ENCODE measurements around the gene KRT35. TPM values are rescaled to one million over a fixed set of nuclear protein-coding genes. Genes with fewer than 3 reads are reported as not detected.

KRT35 gene
- total RNA-seq, 1 experiment from 2014 or later: not detected

GRCh38 chr17:41505809-41506767 lies 25.1 kb upstream of the KRT35 start:
- intact Hi-C loops (cut with micrococcal nuclease; ENCODE audit: unreplicated experiment): no loop called here
- Mint-ChIP-seq H3K36me3 (ENCODE audit: insufficient read depth, unreplicated experiment) (peaks cover 21% of the 10 kb centered on the region), H3K4me1 (ENCODE audit: low read depth, unreplicated experiment) (peaks cover 33% of the 10 kb centered on the region), H3K27me3 (ENCODE audit: unreplicated experiment) (no peaks in the 10 kb centered on the region), H3K4me3 (ENCODE audit: low read depth, unreplicated experiment) (no peak overlapping the region), H3K9me3 (ENCODE audit: low read depth, unreplicated experiment) (no peaks in the 10 kb centered on the region), H3K27ac (ENCODE audit: unreplicated experiment) (peak overlapping the region; percentile 45)
- no peak for DNase-seq
- no TSS peak for BruUV-seq (replicated peaks)
- CTCF ChIA-PET: interaction anchor here (0.5 to 2.7 kb wide), 5 partner anchors 8 to 488 kb away, joined by 3 to 8 read pairs (median 3); no protein-coding TSS in a partner anchor
- TF ChIP-seq CTCF (IDR thresholded peaks at IDR 0.05; ENCODE audit: unreplicated experiment): no peak

- H3K4me3 Mint-ChIP-seq (ENCODE audit: low read depth, unreplicated experiment): no peak within 1 kb of the TSS
- no peaks in the 10 kb centered on the region for H3K9me3 Mint-ChIP-seq (ENCODE audit: low read depth, unreplicated experiment)
- CTCF ChIA-PET: interaction anchor here (1.2 to 2.7 kb wide), 4 partner anchors 8 to 43 kb away, joined by 3 to 8 read pairs (median 4); no protein-coding TSS in a partner anchor
- H3K27ac Mint-ChIP-seq (ENCODE audit: unreplicated experiment): peak within 1 kb of the TSS; percentile 45
- no peak for DNase-seq
- TSS peak; percentile 71 for BruUV-seq (replicated peaks)
- peaks cover 33% of the 10 kb centered on the region for H3K4me1 Mint-ChIP-seq (ENCODE audit: low read depth, unreplicated experiment)
- no peaks in the 10 kb centered on the region for H3K27me3 Mint-ChIP-seq (ENCODE audit: unreplicated experiment)
- peaks cover 22% of the 10 kb centered on the region for H3K36me3 Mint-ChIP-seq (ENCODE audit: insufficient read depth, unreplicated experiment)
- TF ChIP-seq CTCF (IDR thresholded peaks at IDR 0.05; ENCODE audit: unreplicated experiment): no peak
- intact Hi-C loops (cut with micrococcal nuclease; ENCODE audit: unreplicated experiment): no loop called here
These were observed 24.3 kb upstream of the KRT35 start, which contains the start of gene KRT13 for GRCh38 chr17:41505007-41505808. TSS of gene KRT13 (minus strand) at chr17:41505612. CDS start at chr17:41505550, 62 bp downstream.

- Mint-ChIP-seq H3K27ac (ENCODE audit: unreplicated experiment) (no peak overlapping the region), H3K4me3 (ENCODE audit: low read depth, unreplicated experiment) (no peak overlapping the region), H3K9me3 (ENCODE audit: low read depth, unreplicated experiment) (no peaks in the 10 kb centered on the region), H3K4me1 (ENCODE audit: low read depth, unreplicated experiment) (peaks cover 40% of the 10 kb centered on the region), H3K36me3 (ENCODE audit: insufficient read depth, unreplicated experiment) (peaks cover 25% of the 10 kb centered on the region), H3K27me3 (ENCODE audit: unreplicated experiment) (no peaks in the 10 kb centered on the region)
- BruUV-seq (replicated peaks): no TSS peak
- intact Hi-C loops (cut with micrococcal nuclease; ENCODE audit: unreplicated experiment): no loop called here
- CTCF ChIA-PET: interaction anchor here (1.5 to 1.9 kb wide), 2 partner anchors 17 to 44 kb away, joined by 3 to 5 read pairs; no protein-coding TSS in a partner anchor
- no peak for TF ChIP-seq CTCF (IDR thresholded peaks at IDR 0.05; ENCODE audit: unreplicated experiment)
- DNase-seq: no peak
These were observed 23.5 kb upstream of the KRT35 start for GRCh38 chr17:41504246-41504977.

- DNase-seq: no peak
- Mint-ChIP-seq H3K9me3 (ENCODE audit: low read depth, unreplicated experiment) (no peaks in the 10 kb centered on the region), H3K27me3 (ENCODE audit: unreplicated experiment) (no peaks in the 10 kb centered on the region), H3K27ac (ENCODE audit: unreplicated experiment) (no peak overlapping the region), H3K36me3 (ENCODE audit: insufficient read depth, unreplicated experiment) (peaks cover 19% of the 10 kb centered on the region), H3K4me3 (ENCODE audit: low read depth, unreplicated experiment) (no peak overlapping the region), H3K4me1 (ENCODE audit: low read depth, unreplicated experiment) (peaks cover 53% of the 10 kb centered on the region)
- CTCF ChIA-PET: interaction anchor here (0.5 to 1.9 kb wide), 3 partner anchors 19 to 45 kb away, joined by 3 to 5 read pairs (median 3); no protein-coding TSS in a partner anchor
- intact Hi-C loops (cut with micrococcal nuclease; ENCODE audit: unreplicated experiment): no loop called here
- no TSS peak for BruUV-seq (replicated peaks)
- TF ChIP-seq CTCF (IDR thresholded peaks at IDR 0.05; ENCODE audit: unreplicated experiment): no peak
These were observed 22.3 kb upstream of the KRT35 start for GRCh38 chr17:41503202-41503601.

Measured in Calu3 (cell line).